ENCODE data around the gene PCID2. TPM values are rescaled to one million over a fixed set of nuclear protein-coding genes. Genes with fewer than 3 reads are reported as not detected.

The PCID2 gene
- total and polyA plus RNA-seq, 8 donors = 17.3 to 33.9 (median 21.0) TPM

DNA sequence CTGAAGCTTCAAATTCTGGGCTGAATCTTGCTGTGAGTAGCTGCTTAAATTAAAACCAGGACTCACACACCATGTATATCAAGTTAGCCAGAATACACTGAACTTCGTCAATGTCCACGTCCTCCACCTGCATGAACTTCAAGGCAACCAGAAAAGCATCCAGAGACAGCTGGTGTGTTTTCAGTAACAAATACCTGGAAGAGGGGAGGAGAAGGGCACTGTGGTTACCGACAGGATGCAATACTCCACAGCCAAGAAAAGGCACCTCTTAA, 29.6 kb downstream of the PCID2 start:
- intact Hi-C loops (cut with DNase I) = no loop called here
- DNase-seq (no peak), FAIRE-seq (no peak), ATAC-seq (no peak)
- H3K27ac ChIP-seq = no peak overlapping the region
- H3K4me1 ChIP-seq = no peaks in the 10 kb centered on the region
- peaks cover 0 to 73% (median 26%) of the 10 kb centered on the region in 3 donors for H3K36me3 ChIP-seq
- TF ChIP-seq, protein P1, sequence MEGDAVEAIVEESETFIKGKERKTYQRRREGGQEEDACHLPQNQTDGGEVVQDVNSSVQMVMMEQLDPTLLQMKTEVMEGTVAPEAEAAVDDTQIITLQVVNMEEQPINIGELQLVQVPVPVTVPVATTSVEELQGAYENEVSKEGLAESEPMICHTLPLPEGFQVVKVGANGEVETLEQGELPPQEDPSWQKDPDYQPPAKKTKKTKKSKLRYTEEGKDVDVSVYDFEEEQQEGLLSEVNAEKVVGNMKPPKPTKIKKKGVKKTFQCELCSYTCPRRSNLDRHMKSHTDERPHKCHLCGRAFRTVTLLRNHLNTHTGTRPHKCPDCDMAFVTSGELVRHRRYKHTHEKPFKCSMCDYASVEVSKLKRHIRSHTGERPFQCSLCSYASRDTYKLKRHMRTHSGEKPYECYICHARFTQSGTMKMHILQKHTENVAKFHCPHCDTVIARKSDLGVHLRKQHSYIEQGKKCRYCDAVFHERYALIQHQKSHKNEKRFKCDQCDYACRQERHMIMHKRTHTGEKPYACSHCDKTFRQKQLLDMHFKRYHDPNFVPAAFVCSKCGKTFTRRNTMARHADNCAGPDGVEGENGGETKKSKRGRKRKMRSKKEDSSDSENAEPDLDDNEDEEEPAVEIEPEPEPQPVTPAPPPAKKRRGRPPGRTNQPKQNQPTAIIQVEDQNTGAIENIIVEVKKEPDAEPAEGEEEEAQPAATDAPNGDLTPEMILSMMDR (IDR thresholded peaks at IDR 0.05) = no peak
- WGBS, 2 donors = 84 to 88% methylated on average over 3 of the region's 3 CpGs
- no peak overlapping the region for H3K4me3 ChIP-seq
- no peaks in the 10 kb centered on the region for H3K27me3 ChIP-seq
- H3K9me3 ChIP-seq = no peaks in the 10 kb centered on the region

DNA sequence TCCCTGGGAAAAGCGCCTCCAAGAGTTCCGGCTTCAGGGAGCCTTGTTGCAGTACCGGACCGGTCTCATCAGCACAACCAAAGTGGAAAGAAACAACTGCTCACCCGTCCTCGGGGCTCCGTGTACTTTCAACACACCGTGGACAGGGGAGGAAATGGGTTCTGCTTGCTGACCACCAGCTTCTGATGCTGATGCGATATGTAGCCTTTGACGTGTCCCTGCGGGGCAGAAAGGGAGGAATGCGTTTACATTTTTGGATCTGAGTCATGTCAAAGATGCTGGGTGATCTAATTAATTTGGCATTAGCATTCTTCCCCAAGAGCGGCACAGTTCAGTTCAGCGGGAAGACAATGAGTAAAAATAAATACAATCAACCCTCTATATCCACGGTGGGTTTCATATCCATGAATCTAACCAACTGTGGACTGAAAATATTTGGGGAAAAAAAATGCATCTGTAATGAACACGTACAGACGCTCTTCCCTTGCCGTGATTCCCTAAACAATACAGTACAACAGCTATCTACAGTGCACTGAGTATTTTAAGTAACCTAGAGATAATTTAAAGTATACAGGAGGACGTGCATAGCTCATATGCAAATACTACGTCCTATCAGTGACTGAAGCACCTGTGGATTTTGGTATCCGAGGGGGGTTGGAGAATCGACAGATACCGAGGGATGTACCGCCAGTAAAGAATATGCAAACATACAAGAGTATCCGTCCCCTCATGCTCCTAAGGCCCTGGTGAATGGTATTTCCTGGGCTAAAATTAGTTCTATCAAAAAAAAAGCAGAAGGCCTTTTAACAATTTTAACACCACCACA, 30.2 kb downstream of the PCID2 start:
- FAIRE-seq (no peak), DNase-seq (no peak), ATAC-seq (no peak)
- intact Hi-C loops (cut with DNase I) = no loop called here
- H3K27me3 ChIP-seq = no peaks in the 10 kb centered on the region
- H3K27ac ChIP-seq = no peak overlapping the region
- H3K4me3 ChIP-seq = no peak overlapping the region
- peaks cover 0 to 68% (median 26%) of the 10 kb centered on the region in 3 donors for H3K36me3 ChIP-seq
- 91% methylated on average over 25 of the region's 25 CpGs for whole genome bisulfite sequencing, 2 donors
- TF ChIP-seq, protein P1 (IDR thresholded peaks at IDR 0.05) = no peak
- no peaks in the 10 kb centered on the region for H3K4me1 ChIP-seq
- no peaks in the 10 kb centered on the region for H3K9me3 ChIP-seq

DNA sequence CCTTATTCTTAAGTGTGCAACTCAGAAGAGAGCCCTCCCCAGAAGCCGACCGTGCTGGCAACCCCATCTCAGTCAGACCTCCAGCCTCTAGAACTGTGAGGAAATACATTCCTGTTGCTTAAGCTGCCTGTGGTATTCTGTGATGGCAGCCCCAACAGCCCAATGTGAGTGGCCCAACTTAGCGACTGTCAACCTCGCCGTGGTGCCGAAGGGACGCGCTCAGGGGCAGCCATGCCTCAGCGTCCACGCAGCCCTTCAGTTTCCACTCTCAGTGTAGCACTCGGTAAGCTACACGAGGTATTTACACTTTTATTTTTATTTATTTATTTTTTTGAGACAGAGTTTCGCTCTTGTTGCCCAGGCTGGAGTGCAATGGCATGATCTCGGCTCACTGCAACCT, 31.6 kb downstream of the PCID2 start:
- no peak for ATAC-seq
- intact Hi-C loops (cut with DNase I) = no loop called here
- Histone ChIP-seq H3K9me3 (no peaks in the 10 kb centered on the region), H3K36me3 (peaks cover 0 to 59% (median 22%) of the 10 kb centered on the region in 3 donors), H3K4me1 (no peaks in the 10 kb centered on the region), H3K27ac (no peak overlapping the region), H3K27me3 (no peaks in the 10 kb centered on the region), H3K4me3 (no peak overlapping the region)
- no peak for FAIRE-seq
- 95 to 97% methylated on average over 14 of the region's 14 CpGs for WGBS, 2 donors
- TF ChIP-seq, protein P1 (IDR thresholded peaks at IDR 0.05) = no peak
- DNase-seq = no peak

DNA sequence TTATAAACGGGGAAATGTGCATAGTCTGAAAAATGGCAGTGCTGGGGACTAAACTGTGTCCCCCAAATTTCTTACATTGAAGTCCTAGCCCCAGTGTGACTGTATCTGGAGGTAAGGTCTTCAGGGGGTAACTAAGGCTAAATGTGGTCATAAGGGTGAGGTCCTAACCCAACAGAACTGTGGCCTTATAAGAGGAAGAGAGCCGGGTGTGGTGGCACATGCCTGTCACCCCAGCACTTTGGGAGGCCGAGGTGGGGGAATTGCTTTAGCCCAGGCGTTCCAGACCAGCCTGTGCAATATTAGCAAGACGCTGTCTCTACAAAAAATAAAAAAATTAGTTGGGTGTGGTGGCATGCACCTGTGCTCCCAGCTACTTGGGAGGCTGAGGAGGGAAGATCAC, 32.2 kb downstream of the PCID2 start:
- DNase-seq (no peak), ATAC-seq (peak in 2 of 4 donors; percentile 30 to 34), FAIRE-seq (no peak)
- H3K27me3 ChIP-seq = no peaks in the 10 kb centered on the region
- H3K4me3 ChIP-seq = no peak overlapping the region
- TF ChIP-seq, protein P1 (IDR thresholded peaks at IDR 0.05) = no peak
- H3K9me3 ChIP-seq = no peaks in the 10 kb centered on the region
- intact Hi-C loops (cut with DNase I) = no loop called here
- peaks cover 0 to 59% (median 26%) of the 10 kb centered on the region in 3 donors for H3K36me3 ChIP-seq
- no peaks in the 10 kb centered on the region for H3K4me1 ChIP-seq
- WGBS, 2 donors = 69 to 76% methylated on average over 5 of the region's 5 CpGs
- no peak overlapping the region for H3K27ac ChIP-seq

DNA sequence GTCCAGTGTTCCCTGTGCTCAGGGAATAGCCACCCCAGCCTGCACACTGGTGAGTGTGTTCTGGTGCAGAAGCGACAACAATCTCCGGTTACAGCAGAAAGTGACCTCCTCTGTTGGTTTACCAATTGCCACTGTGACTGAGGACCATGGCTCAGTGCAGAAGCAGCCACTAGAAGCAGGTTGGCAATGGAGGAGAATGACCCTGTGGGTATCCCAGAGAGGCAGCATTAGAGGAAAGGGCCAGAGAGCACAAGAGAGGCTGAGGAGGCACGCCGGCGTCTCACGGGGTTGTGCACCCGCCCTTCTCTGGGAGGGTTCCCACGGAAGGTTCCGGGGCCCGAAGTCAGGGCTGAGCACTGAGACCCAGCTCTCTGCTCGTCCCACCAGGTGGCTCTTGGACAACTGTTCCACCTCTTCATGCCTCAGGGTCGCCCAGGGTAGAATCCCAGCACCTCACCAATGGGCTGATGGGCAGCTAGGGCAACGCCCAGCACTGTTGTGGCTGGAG, 36.0 kb downstream of the PCID2 start:
- no peak for ATAC-seq
- H3K36me3 ChIP-seq = peaks cover 0 to 25% (median 16%) of the 10 kb centered on the region in 3 donors
- no peak overlapping the region for H3K27ac ChIP-seq
- FAIRE-seq = no peak
- H3K9me3 ChIP-seq = no peaks in the 10 kb centered on the region
- H3K4me3 ChIP-seq = no peak overlapping the region
- no peak for DNase-seq
- 93% methylated on average over 13 of the region's 13 CpGs for WGBS, 2 donors
- TF ChIP-seq, protein P1 (IDR thresholded peaks at IDR 0.05) = no peak
- H3K4me1 ChIP-seq = no peaks in the 10 kb centered on the region
- H3K27me3 ChIP-seq = no peaks in the 10 kb centered on the region
- intact Hi-C loops (cut with DNase I) = no loop called here

All from pancreas (tissue), 10 donors.